Measurements from ENCODE around the gene TMEM266. TPM values are rescaled to one million over a fixed set of nuclear protein-coding genes. Genes with fewer than 3 reads are reported as not detected.

Gene TMEM266
- total and polyA plus RNA-seq, 2 experiments from 2014 or later = 0.39 to 1.9 TPM

DNA sequence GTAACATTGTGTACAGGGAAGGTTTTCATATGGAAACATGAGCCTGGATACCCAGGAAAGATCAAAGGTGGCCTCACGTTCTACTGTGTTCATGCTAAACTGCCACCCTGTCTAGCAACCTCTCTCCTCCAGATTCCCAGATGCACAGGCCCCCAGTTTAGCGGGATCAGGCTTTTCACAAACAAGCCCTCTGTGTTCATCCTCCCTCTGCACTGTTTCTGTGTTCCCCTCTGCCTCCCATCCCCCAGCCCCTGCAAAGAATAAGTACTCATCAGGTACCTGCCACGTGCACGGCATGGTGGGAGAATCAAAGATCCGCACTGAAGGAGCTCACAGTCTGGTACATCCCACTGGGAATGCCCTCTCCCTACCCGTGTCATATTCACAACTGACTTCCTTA lies 46.1 kb downstream of the TMEM266 start:
- no peak for TF ChIP-seq CTCF (IDR thresholded peaks at IDR 0.05; ENCODE audit: poor library complexity)
- no peak for TF ChIP-seq EZH2phosphoT487 (IDR thresholded peaks at IDR 0.05; ENCODE audit: low read depth, severe bottlenecking, unreplicated experiment)
- no peak for TF ChIP-seq EZH2 (IDR thresholded peaks at IDR 0.05; ENCODE audit: borderline replicate concordance)
- H3K27ac ChIP-seq = no peak overlapping the region
- no peaks in the 10 kb centered on the region for H3K9me3 ChIP-seq (ENCODE audit: low read depth)
- H3K36me3 ChIP-seq (replicated peaks; ENCODE audit: insufficient read depth, low read depth) = no peaks in the 10 kb centered on the region
- no peak overlapping the region for H3K4me3 ChIP-seq
- no peaks in the 10 kb centered on the region for H3K27me3 ChIP-seq
- no peak for DNase-seq (ENCODE audit: low spot score)
- H4K20me1 ChIP-seq (ENCODE audit: insufficient read depth, poor library complexity, severe bottlenecking) = no peaks in the 10 kb centered on the region
- no peaks in the 10 kb centered on the region for H3K4me1 ChIP-seq (ENCODE audit: insufficient read depth)
- H2AFZ ChIP-seq = no peak overlapping the region
- H3K79me2 ChIP-seq = no peaks in the 10 kb centered on the region
- no peak overlapping the region for H3K4me2 ChIP-seq
- no peaks in the 10 kb centered on the region for H3K9me2 ChIP-seq (replicated peaks; ENCODE audit: insufficient read depth)
- WGBS (ENCODE audit: low lambda C conversion rate, missing lambda C conversion rate) = 82% methylated on average over 6 of the region's 6 CpGs

- Histone ChIP-seq H3K9me3 (ENCODE audit: low read depth) (no peaks in the 10 kb centered on the region), H3K4me1 (ENCODE audit: insufficient read depth) (no peaks in the 10 kb centered on the region), H3K27me3 (no peaks in the 10 kb centered on the region), H4K20me1 (ENCODE audit: insufficient read depth, poor library complexity, severe bottlenecking) (no peaks in the 10 kb centered on the region), H3K27ac (no peak overlapping the region), H2AFZ (no peak overlapping the region), H3K4me2 (no peak overlapping the region), H3K36me3 (replicated peaks; ENCODE audit: insufficient read depth, low read depth) (no peaks in the 10 kb centered on the region), H3K79me2 (no peaks in the 10 kb centered on the region), H3K9me2 (replicated peaks; ENCODE audit: insufficient read depth) (no peaks in the 10 kb centered on the region), H3K4me3 (no peak overlapping the region)
- 84% methylated on average over 6 of the region's 6 CpGs for WGBS (ENCODE audit: low lambda C conversion rate, missing lambda C conversion rate)
- no peak for DNase-seq (ENCODE audit: low spot score)
- TF ChIP-seq CTCF (IDR thresholded peaks at IDR 0.05; ENCODE audit: poor library complexity) = no peak
- TF ChIP-seq EZH2phosphoT487 (IDR thresholded peaks at IDR 0.05; ENCODE audit: low read depth, severe bottlenecking, unreplicated experiment) = no peak
- no peak for TF ChIP-seq EZH2 (IDR thresholded peaks at IDR 0.05; ENCODE audit: borderline replicate concordance)
Observed at GRCh38 chr15:76107169-76107568, 47.4 kb downstream of the TMEM266 start.

GRCh38 chr15:76108021-76108723 lies 48.4 kb downstream of the TMEM266 start:
- DNase-seq (ENCODE audit: low spot score) = no peak
- no peaks in the 10 kb centered on the region for H3K36me3 ChIP-seq (replicated peaks; ENCODE audit: insufficient read depth, low read depth)
- H3K79me2 ChIP-seq = no peaks in the 10 kb centered on the region
- no peaks in the 10 kb centered on the region for H3K4me1 ChIP-seq (ENCODE audit: insufficient read depth)
- no peaks in the 10 kb centered on the region for H4K20me1 ChIP-seq (ENCODE audit: insufficient read depth, poor library complexity, severe bottlenecking)
- H3K4me3 ChIP-seq = no peak overlapping the region
- H2AFZ ChIP-seq = no peak overlapping the region
- H3K9me3 ChIP-seq (ENCODE audit: low read depth) = no peaks in the 10 kb centered on the region
- H3K4me2 ChIP-seq = no peak overlapping the region
- H3K27me3 ChIP-seq = no peaks in the 10 kb centered on the region
- no peak overlapping the region for H3K27ac ChIP-seq
- TF ChIP-seq EZH2 (IDR thresholded peaks at IDR 0.05; ENCODE audit: borderline replicate concordance) (no peak), EZH2phosphoT487 (IDR thresholded peaks at IDR 0.05; ENCODE audit: low read depth, severe bottlenecking, unreplicated experiment) (no peak), CTCF (IDR thresholded peaks at IDR 0.05; ENCODE audit: poor library complexity) (no peak)
- H3K9me2 ChIP-seq (replicated peaks; ENCODE audit: insufficient read depth) = no peaks in the 10 kb centered on the region
- 59% methylated on average over 9 of the region's 9 CpGs for WGBS (ENCODE audit: low lambda C conversion rate, missing lambda C conversion rate)

Measured in hepatocyte (in vitro differentiated cells).